Skin epidermis (tissue), 12 donors: ENCODE measurements around the gene S100A7.
A peak's percentile ranks its signal among the peaks of the same experiment; 100 is the strongest.
"Not testable (repeated sequence)": the region's sequence is repeated elsewhere in the genome, so short reads cannot be mapped to it uniquely, and the experiment has no call there.

Experiments used
- H3K27ac ChIP-seq, 21 experiments: fragments of 200-600 bp; sonication (generic) in 11 of 21; one replicate each; pipeline ENCODE4 v1.5.0; 2020; ENCODE audit warnings: mild to moderate bottlenecking in 3 of 21, inconsistent platforms in 2 of 21, moderate library complexity in 2 of 21
- H3K4me3 ChIP-seq, 7 experiments: fragments of 200-600 bp; sonication (generic) in 2 of 7; one replicate each; pipeline ENCODE4 v1.5.0; 2020; ENCODE audit warnings: inconsistent platforms in 2 of 7, mild to moderate bottlenecking in 2 of 7, moderate library complexity in 1 of 7

The S100A7 gene

DNA sequence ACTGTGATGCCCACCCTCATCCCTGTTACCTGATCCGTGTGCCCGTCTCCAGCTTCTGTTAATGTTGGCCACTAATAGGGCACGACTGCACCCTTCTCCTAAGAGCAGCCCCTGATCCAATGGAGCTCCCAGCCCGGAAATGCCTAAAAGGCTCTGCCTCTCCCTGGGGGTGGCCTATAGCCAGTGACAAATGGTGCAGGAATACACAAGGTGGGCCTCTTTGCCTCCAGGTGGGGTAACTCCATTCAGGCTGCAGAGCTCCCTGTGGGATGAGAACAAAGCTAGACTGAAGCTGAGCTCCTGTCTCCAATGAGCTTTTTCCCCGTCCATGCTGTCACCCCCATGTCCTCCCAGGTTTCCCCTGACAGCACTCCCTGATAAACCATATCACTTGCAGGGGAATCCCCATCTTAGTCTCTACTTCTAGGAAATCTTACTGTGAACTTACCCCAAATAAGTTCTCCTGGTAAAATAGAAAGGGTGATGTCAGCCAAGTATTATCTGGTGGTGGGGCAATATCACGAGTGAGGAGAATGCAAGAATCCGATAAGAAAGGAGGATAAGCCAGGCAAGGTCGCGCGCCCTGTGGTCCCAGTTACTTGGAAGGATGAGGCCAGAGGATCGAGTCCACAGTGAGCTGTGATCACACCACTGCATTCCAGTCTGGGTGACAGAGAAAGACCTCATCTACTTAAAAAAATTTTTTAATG, 25.6 kb downstream of the S100A7 start:
- Histone ChIP-seq H3K4me3 (no peak overlapping the region), H3K27ac (no peak overlapping the region)

- no peak overlapping the region for H3K27ac ChIP-seq
Observed at GRCh38 chr1:153432874-153433681, 27.4 kb downstream of the S100A7 start.

DNA sequence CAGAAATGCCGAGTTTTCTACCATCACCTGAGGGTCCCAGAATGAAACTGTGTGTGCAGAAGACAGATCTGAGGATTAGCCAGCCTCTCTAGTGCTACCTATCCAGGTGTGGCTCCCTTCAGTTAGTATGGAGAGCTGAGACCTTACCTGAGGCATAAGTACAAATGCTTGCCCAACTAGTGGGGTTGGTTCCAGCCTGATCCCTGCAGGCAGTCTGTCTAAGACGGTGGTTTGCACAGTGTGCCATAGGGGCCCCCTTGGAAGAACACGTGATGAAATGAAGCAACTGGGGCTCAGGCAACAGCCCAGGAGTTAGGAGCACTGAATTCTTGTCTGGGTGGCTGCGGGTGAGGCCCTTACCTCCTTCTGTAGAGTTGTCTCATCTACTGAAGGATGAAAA, 28.5 kb downstream of the S100A7 start:
- H3K27ac ChIP-seq: no peak overlapping the region
- no peak overlapping the region for H3K4me3 ChIP-seq

More at GRCh38 chr1:153432874-153433681, 27.4 kb downstream of the S100A7 start:
- H3K4me3 ChIP-seq: no peak overlapping the region

DNA sequence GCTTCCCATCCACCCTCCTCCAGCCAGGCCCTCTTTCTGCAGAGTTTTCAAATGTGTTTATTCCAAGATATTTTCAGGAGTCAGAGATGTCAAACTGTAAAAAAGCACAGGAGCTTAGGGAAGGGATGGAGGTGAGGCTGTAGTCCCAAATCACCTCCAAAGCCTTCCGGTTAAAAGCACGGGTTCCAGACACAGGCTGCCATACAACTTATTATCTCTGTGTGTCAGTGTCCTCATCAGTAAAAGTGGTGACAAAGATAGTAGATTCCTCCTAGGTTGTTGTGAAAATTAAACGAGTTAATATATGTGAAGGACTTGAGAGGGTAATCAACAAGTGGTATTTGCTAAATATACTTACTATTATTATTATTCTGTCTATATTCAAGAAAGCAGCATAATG, 29.0 kb downstream of the S100A7 start:
- no peak overlapping the region for H3K4me3 ChIP-seq

GRCh38 chr1:153431002-153431401, 29.4 kb downstream of the S100A7 start:
- H3K4me3 ChIP-seq: no peak overlapping the region
- no peak overlapping the region for H3K27ac ChIP-seq

More for the DNA sequence above, 29.0 kb downstream of the S100A7 start:
- H3K27ac ChIP-seq: no peak overlapping the region

- Histone ChIP-seq H3K4me3 (no peak overlapping the region), H3K27ac (no peak overlapping the region)
Observed at GRCh38 chr1:153430561-153430960, 29.9 kb downstream of the S100A7 start.

- H3K27ac ChIP-seq: no peak overlapping the region
- H3K4me3 ChIP-seq: no peak overlapping the region
Observed at GRCh38 chr1:153430166-153430553, 30.3 kb downstream of the S100A7 start.

DNA sequence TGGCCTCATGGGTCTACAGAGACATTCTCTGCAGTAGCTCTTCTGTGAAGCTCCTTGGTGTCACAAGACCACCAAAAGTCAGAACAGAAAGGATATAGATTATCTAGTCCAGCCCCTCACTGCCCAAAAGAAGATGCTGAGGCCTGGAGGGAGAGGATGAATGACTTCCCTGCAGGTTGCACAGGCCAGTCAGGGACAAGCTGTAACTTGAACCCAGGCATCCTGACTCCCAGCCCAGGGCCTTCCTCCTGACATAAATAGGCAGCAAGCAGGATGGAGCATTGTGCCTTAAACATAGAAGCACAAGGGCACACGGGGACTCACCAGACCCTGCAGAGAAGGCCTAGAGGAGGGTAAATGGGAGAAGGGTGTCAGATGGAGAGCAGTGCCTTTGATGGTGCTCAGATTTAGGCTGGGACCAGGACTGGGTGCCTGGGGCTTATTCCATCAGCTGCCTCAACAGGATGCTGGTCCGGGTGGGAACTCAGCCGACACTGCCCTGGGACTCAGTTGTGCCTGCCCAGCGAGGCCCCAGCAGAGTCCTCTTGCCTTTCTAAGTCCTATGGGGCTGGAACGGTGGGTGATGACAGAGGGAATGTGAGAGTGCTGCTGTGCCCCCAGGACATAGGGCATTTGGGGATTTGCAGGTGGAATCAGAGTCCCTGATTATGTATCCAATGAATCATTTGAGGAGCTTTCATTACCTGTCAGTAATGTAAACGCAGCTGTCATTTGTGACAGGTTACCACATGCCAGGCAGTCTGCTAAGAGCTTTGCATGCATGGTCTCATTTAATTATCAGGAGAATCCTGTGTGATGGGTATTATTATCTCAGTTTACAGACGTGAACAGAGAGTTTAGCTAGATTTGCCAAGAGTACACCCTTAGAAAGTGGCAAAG, 30.9 kb downstream of the S100A7 start:
- no peak overlapping the region for H3K27ac ChIP-seq
- H3K4me3 ChIP-seq: no peak overlapping the region

DNA sequence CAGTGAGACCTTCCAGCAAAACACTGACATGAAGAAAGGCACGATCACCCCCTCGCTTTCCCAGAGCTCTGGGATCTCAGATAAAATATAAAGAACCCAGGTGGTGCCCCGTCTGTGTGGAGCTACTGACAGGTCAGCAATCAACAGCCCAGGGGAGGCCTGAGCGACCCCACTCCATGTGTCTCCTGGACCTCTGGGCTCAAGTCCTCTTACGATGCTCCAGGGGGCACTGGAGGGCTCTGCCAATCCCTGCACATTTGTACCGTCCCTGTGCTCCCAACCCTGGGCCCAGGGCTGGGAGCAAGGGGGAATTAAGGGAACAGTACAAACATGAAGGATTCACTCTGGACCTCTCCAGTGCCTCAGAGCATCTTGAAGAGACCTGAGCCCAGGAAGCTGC, 31.7 kb downstream of the S100A7 start:
- Histone ChIP-seq H3K4me3 (no peak overlapping the region), H3K27ac (no peak overlapping the region)

DNA sequence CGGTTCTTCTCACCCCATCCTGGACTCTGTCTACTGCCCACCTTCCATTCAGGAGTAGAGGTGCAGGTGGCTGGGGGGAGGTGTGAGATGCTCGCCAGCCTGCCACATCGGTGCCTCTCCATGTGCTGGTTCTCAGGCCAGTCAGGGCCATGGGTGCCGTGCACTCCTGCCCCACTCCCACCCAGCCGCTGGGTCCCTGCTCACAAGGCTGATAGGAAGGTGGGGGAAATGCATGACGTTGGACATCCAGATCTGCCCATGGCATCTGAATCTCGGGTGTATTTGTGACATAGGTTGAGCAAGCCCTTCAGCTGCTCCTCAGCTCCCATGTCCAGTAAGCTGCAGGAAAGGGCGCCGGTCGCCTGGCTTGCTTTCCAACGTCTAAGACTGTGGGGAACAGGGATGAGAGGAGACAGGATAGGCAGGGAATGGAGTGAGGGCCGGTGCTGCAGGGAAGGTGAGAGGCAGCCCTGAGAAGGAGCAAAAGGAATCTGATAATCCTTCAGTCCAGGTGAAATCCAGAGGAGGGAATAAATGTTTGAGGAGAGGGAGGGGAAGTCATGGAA, 32.3 kb downstream of the S100A7 start:
- Histone ChIP-seq H3K4me3 (no peak overlapping the region), H3K27ac (no peak overlapping the region)

- no peak overlapping the region for H3K4me3 ChIP-seq
- no peak overlapping the region for H3K27ac ChIP-seq
Observed at GRCh38 chr1:153426809-153427208, 33.6 kb downstream of the S100A7 start.

GRCh38 chr1:153422450-153423068, 37.9 kb downstream of the S100A7 start:
- no peak overlapping the region for H3K4me3 ChIP-seq
- H3K27ac ChIP-seq: no peak overlapping the region

GRCh38 chr1:153420306-153420705, 40.1 kb downstream of the S100A7 start:
- Histone ChIP-seq H3K27ac (no peak overlapping the region), H3K4me3 (no peak overlapping the region)

- not testable (repeated sequence) for H3K4me3 ChIP-seq, H3K27ac ChIP-seq
Observed at GRCh38 chr1:153419436-153419793, 41.0 kb downstream of the S100A7 start.

DNA sequence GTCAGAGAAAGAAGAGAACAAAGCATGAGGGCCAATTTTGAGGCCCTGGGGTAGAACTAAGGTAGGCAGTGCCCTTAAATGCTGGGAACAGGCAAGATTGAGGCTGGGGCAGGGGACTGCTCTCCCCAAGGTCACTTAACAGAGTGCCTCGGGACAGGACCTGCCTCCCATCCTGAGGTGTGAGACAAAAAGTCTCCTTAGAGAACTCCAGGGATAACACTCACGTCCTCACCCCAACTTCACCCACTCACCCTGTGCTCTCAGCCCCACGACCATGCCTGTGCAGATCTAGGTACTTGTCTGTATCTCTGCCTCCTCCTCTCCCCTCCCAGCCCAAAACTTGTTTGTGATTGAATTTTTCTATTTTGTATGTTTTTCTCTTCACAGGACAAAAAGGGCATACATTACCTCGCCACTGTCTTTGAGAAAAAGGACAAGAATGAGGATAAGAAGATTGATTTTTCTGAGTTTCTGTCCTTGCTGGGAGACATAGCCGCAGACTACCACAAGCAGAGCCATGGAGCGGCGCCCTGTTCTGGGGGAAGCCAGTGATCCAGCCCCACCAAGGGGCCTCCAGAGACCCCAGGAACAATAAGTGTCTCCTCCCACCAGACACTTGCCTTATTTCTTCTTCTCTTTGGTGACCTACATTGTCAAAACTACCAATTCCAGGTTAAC, 41.6 kb downstream of the S100A7 start:
- not testable (repeated sequence) for H3K4me3 ChIP-seq

DNA sequence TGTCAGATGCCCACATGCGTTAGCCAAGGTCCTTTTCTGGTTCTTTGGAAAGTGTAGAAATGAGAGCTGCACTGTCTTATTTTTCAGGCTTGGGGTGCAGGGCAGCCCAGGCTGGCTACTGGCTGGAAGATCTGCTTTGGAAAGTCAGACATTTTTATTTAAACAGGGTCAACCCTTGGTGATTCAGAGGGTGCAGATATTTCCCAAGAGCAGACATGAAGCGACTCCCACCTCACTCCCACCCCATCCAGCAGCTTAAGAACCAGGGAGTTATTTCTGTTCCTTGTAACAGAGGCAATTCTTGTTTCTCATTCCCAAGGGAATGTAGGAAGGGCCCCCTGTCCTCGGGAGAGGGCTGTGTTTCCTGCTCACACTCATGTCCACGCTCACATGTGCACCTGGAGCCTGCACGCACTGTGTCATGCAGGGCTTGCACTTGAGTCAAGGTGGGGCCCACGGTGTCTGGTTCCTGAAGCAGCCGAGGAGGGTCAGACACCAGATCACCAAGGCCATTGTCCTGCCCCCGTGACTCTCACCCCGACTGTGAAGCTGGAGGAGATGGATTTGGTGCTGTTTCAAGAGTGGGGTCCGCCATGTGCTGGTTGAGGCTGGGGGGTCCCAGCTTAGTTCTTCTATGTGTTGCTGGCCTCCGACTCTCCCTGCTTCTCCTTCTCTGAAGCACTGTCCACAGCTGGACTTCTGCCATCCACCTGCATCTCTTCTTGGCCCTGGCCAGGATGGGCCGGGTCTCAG, 43.1 kb downstream of the S100A7 start:
- Histone ChIP-seq H3K4me3 (peak overlapping the region in 1 of 7 experiments; percentile 8), H3K27ac (peak overlapping the region in 5 of 21 experiments; percentile 20 to 80 (median 61))

More for the DNA sequence above, 41.6 kb downstream of the S100A7 start:
- H3K27ac ChIP-seq: not testable (repeated sequence)

- peak within 1 kb of the TSS in 7 of 21 experiments; percentile 18 to 80 (median 56) for H3K27ac ChIP-seq
- H3K4me3 ChIP-seq: peak within 1 kb of the TSS in 1 of 7 experiments; percentile 8
Observed at GRCh38 chr1:153415850-153416570, 44.4 kb downstream of the S100A7 start, which contains the start of gene S100A7A. S100A7A (plus strand) TSS chr1:153416520; CDS start chr1:153418083, 1,563 bp downstream.
